ENCODE results near the gene CSRP1.

GRCh38 chr1:201510734-201511133 is 3.8 kb upstream of the CSRP1 start:
- no peak for TF ChIP-seq REST (IDR thresholded peaks at IDR 0.05)
- TF ChIP-seq HES2 (IDR thresholded peaks at IDR 0.05) = no peak
- TF ChIP-seq CTCF (IDR thresholded peaks at IDR 0.05) = no peak
